HG03354 (cell line): ENCODE results near the gene UXS1.

Experiments used
- ATAC-seq: cut with Tn5 transposase; IDR thresholded peaks from one replicate; pipeline ENCODE4 v1.9.1; 2021; ENCODE audit warnings: mild to moderate bottlenecking; ENCODE audit not compliant: unreplicated experiment, poor library complexity, severe bottlenecking

Gene UXS1

DNA sequence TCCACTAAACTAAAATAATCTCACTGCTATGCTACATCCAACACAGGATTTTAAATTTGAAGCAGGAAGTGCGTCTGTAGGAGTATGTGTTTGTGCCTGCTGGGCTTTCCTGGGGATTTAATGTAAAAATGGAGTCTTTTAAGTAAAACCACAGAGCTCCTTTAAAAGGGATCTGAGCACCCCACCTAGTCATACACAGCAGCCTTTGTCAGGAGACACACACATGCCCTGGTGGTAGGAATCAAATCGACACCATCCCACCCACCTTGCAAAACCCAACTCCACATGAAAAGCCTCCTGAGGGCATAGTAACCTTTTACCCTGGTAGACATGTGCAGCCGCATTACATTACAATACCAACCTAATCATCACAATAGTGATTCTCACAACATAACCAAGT lies 29.1 kb downstream of the UXS1 start:
- ATAC-seq = no peak

GRCh38 chr2:106163948-106164545 lies 30.1 kb downstream of the UXS1 start:
- ATAC-seq = no peak

- ATAC-seq = no peak
Measured at GRCh38 chr2:106161938-106162820, 31.9 kb downstream of the UXS1 start.

DNA sequence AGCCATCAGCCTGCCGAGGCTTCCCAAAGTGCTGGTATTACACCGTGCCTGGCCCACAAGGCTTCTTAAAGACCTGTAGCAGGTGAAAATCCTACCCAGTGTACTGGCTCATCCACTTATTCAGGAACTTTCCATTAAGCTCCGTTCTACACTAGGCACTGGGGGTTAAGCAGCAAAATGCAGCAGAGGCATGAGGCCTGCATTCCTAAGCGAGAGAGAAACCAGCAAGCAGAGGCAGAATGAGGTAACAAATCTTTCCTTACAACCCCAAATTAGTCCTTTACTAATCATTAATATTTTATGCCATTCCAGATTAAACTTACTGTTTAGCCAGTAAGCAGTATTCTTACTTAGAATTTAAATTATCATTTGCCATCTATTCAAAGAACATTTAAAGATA lies 32.8 kb downstream of the UXS1 start:
- no peak for ATAC-seq

DNA sequence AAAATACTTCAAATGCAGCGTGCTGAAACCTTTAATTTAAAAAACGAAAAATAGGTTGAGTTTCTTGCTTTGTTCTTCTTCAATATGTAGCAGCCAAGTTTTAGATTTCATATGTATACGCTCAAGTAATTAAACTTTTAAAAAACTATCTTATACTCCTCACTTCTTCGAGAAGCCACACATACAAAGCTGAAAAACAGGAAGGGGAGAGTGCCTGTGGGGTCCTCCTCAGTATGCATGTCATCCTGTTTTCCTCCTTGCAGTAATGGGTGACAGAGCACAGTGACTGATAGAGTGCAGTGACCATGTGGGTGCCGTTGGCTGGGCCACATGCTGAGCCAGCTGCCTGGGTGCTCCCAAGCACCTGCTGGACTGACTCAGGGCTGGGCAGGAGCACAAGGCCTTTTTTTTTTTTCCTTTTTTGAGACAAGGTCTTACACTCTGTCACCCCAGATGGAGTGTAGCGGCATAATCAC lies 33.3 kb downstream of the UXS1 start:
- peak; percentile 59 for ATAC-seq

DNA sequence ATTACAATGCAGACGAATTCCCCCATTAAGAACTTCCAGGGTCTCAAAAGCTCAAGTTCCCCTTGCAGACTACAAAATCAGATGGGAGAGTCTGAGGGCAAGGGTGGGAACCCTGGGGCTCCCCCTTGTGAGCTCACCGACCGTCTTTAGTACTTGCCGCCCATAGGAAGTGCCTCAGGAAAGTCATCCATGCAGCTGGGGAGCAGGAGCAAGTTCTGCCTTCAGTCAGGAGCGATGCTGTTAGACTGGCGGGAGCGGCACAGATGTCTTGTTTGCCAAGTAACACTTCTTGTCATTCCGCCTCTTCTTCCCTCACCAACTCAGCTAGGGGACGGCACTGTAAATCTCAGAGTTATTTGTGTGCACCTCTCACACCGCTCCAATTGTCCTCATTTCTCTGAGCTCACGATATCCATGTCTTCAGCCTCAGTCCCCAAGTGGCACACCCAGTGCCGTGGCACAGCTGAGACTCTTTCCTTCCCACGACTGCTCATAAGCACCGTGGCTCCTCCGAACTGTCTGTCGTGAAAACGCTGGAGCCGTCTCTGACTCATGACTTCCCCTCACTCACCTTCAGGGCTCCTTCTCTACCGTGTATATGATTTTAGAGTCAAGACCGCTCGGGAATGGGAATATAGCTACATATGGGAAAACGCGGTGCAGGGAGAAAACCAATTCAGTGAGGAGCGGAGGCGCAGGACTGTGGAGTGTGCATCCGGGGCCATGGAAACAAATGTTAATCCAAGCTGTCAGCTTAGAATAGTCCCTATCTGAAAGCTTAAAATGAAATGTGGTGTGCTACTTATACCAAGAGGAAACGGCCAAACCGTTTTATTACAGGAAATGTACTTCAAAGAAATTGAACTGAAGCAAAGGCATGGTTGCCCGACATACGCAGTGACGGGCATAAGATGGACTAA lies 34.0 kb downstream of the UXS1 start:
- ATAC-seq = peak; percentile 53

DNA sequence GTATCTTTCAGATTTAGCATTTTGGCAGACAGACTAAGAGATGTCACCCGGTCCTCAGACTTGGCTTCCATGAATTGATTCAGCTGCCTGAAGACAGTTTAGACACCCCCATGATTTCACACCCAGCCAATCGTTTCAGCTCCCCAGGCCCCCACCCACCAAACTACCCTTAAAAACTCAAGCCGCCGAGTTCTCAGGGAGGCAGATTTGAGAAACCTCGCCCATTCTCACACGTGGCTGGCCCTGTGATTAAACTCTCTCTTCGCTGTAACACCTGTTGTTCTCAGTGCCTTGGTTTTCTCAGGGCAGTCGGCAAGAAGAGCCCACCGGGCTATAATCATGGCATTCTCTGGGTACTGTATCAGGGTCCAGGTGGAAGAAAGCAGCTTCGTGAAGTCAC lies 35.2 kb downstream of the UXS1 start:
- ATAC-seq = no peak

DNA sequence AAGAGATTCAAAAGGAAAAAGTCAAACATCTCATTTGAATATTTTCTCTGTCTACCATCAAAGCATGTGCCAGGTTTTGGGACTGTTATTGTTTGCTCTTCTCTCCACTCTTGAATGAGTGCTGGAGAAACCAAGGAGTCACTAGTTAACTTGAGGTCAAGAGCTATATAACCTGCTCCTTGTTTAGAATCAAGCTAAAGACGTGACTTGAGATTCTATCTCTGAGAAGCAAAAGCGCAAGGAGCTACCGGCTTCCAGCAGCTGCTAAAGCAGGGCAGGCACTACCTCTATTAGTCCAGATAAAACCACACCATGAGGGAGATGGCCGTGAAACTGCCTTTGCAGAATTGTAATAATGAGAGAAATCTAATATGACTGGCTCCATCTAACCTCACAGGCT lies 36.0 kb downstream of the UXS1 start:
- ATAC-seq = no peak

GRCh38 chr2:106157416-106157815 lies 36.7 kb downstream of the UXS1 start:
- ATAC-seq = no peak

GRCh38 chr2:106156305-106157296 lies 37.5 kb downstream of the UXS1 start:
- no peak for ATAC-seq

- no peak for ATAC-seq
Measured at GRCh38 chr2:106153781-106154180, 40.3 kb downstream of the UXS1 start.

DNA sequence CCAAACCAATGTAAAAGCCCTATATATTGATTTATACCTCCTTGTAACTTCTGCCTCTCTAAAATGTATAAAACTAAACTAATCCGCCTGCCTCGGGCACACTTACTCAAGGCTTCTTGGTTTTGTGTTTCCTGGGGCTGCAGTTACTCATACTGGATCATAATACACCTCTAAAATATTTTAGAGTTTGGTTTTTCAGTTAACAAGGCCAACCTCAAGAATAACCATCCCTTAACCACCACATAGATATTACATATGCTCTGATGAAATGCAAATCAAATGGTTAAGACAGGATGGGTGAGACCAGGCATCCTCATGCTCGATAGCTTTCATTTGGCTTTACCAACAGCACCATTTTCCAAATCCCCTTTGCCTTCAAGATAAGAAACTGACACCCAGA lies 46.4 kb downstream of the UXS1 start:
- ATAC-seq = peak; percentile 66

GRCh38 chr2:106147159-106147558 lies 46.9 kb downstream of the UXS1 start:
- ATAC-seq = peak; percentile 41

- ATAC-seq = no peak
Measured at GRCh38 chr2:106144621-106145331, 49.3 kb downstream of the UXS1 start.

GRCh38 chr2:106143495-106144215 lies 50.4 kb downstream of the UXS1 start:
- no peak for ATAC-seq

DNA sequence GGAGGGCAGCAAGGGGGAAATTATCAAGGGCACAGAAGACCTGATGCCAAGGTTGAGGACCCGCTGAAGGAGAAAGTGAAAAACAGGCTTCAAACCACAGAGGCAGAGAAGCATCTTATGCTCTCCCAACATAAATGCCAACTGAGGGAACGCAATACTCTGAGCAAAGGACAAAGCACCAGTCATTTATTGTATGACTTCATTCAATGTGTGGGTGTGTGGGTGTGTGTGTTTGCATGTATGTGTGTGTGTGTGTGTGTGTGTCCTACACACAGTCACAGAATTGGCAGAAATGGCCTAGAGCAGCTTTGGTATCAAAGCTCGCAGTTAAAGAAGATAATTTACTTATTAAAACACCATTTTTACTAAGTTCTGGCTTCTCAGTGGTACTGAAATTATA lies 51.4 kb downstream of the UXS1 start:
- no peak for ATAC-seq

DNA sequence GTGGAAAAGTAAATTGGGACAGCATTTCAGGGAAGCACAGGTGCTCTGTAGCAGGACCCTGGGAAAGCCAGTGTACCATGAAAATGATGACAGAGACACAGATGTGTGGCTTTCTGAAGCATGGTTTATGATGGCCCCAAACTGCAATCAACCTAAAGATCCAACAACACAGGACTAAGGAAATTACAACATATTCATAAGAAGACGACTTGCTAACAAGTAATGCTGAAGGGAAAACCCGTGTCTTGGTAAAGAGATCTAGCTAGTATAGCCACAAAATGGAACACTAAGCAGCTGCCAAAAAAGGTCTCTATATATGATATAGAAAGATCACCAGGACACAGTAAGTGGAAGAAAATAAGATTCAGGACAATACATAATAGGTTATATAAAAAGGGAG lies 53.2 kb downstream of the UXS1 start:
- ATAC-seq = no peak

DNA sequence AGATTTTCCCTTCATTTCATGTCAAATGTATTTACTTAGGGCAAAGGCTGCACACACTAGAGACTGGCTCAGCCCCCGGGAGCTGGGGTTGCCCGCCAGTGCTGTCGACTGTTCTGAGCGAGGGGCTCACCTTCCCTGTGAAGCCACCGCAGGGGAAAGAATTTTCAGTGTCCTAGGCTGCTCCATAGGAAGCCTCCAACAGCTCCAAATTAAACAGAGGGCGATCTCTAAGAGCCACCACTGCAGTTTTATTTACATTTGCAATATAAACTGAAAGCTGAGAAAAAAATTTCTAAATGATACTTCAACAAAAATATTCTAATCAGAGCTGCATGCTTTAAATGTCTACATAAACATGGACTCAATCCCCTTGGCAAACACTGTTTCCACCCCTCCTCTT lies 54.0 kb downstream of the UXS1 start:
- ATAC-seq = no peak
